DND-41 (cell line): ENCODE measurements around the gene CTIF.

Experiments
- CTCF ChIP-seq: IDR thresholded peaks from 2 replicates; pipeline ENCODE4 v1.5.1; 2012; ENCODE audit warnings: borderline replicate concordance, low read length, moderate library complexity, mild to moderate bottlenecking; ENCODE audit not compliant: poor library complexity, severe bottlenecking; ENCODE audit errors: extremely low read depth
- EZH2 ChIP-seq: IDR thresholded peaks from 3 replicates; pipeline ENCODE4 v1.6.1; 2012; ENCODE audit warnings: borderline replicate concordance, low read depth, mild to moderate bottlenecking, moderate library complexity, low read length, inconsistent platforms; ENCODE audit not compliant: severe bottlenecking

GRCh38 chr18:48772457-48772856 is 233.6 kb downstream of the CTIF start:
- TF ChIP-seq EZH2, result no peak
- TF ChIP-seq CTCF, result no peak
